ENCODE data around the gene AP5Z1. TPM values are rescaled to one million over a fixed set of nuclear protein-coding genes. Genes with fewer than 3 reads are reported as not detected.

The AP5Z1 gene
- total RNA-seq, 2 donors from 2014 or later = 20.2 to 23.4 TPM

- no peak overlapping the region for H3K4me3 ChIP-seq
- H3K27ac ChIP-seq = peak overlapping the region in 1 of 4 donors; percentile 1
- WGBS, 2 donors = 77 to 79% methylated on average over 11 of the region's 11 CpGs
- TF ChIP-seq CTCF (IDR thresholded peaks at IDR 0.05) (no peak), POLR2A (IDR thresholded peaks at IDR 0.05) (no peak)
- ATAC-seq (no peak), DNase-seq (no peak)
- no peaks in the 10 kb centered on the region for H3K36me3 ChIP-seq (replicated peaks in 1 of 2; ENCODE audit: insufficient read depth in 1 of 2, low read depth in 2 of 2)
- H3K9me3 ChIP-seq = no peaks in the 10 kb centered on the region
- no peaks in the 10 kb centered on the region for H3K27me3 ChIP-seq
- intact Hi-C loops (cut with DNase I) = loop anchor here (5.0 kb wide), 1 partner anchor 65 kb away; the partner anchor contains the start of gene FOXK1
- peaks cover 40% of the 10 kb centered on the region for H3K4me1 ChIP-seq
Observed at GRCh38 chr7:4747746-4748145, 27.7 kb upstream of the AP5Z1 start.

GRCh38 chr7:4748231-4748681, 27.2 kb upstream of the AP5Z1 start:
- H3K36me3 ChIP-seq (replicated peaks in 1 of 2; ENCODE audit: insufficient read depth in 1 of 2, low read depth in 2 of 2) = no peaks in the 10 kb centered on the region
- peak overlapping the region in 2 of 4 donors; percentile 1 to 15 for H3K27ac ChIP-seq
- no peaks in the 10 kb centered on the region for H3K27me3 ChIP-seq
- no peak for DNase-seq
- peaks cover 40% of the 10 kb centered on the region for H3K4me1 ChIP-seq
- no peak overlapping the region for H3K4me3 ChIP-seq
- WGBS, 2 donors = 73 to 89% methylated on average over 10 of the region's 10 CpGs
- intact Hi-C loops (cut with DNase I) = loop anchor here (5.0 kb wide), 1 partner anchor 66 kb away; the partner anchor contains the start of gene FOXK1
- TF ChIP-seq CTCF (IDR thresholded peaks at IDR 0.05) (no peak), POLR2A (IDR thresholded peaks at IDR 0.05) (no peak)
- H3K9me3 ChIP-seq = no peaks in the 10 kb centered on the region
- no peak for ATAC-seq

GRCh38 chr7:4749363-4749762, 26.1 kb upstream of the AP5Z1 start:
- Histone ChIP-seq H3K4me1 (peaks cover 37% of the 10 kb centered on the region), H3K9me3 (no peaks in the 10 kb centered on the region), H3K36me3 (replicated peaks in 1 of 2; ENCODE audit: insufficient read depth in 1 of 2, low read depth in 2 of 2) (no peaks in the 10 kb centered on the region), H3K4me3 (no peak overlapping the region), H3K27me3 (no peaks in the 10 kb centered on the region), H3K27ac (no peak overlapping the region)
- no peak for TF ChIP-seq CTCF (IDR thresholded peaks at IDR 0.05)
- no peak for TF ChIP-seq POLR2A (IDR thresholded peaks at IDR 0.05)
- no peak for ATAC-seq
- intact Hi-C loops (cut with DNase I) = loop anchor here (5.0 kb wide), 1 partner anchor 67 kb away; the partner anchor contains the start of gene FOXK1
- WGBS, 2 donors = 93 to 100% methylated on average over 2 to 14 of the region's 14 CpGs
- no peak for DNase-seq

- TF ChIP-seq POLR2A (IDR thresholded peaks at IDR 0.05) = no peak
- TF ChIP-seq CTCF (IDR thresholded peaks at IDR 0.05) = no peak
- Histone ChIP-seq H3K27me3 (no peaks in the 10 kb centered on the region), H3K36me3 (replicated peaks in 1 of 2; ENCODE audit: insufficient read depth in 1 of 2, low read depth in 2 of 2) (peaks cover 0 to 3% of the 10 kb centered on the region in 2 donors), H3K27ac (no peak overlapping the region), H3K4me3 (no peak overlapping the region), H3K4me1 (peaks cover 33% of the 10 kb centered on the region), H3K9me3 (no peaks in the 10 kb centered on the region)
- intact Hi-C loops (cut with DNase I) = loop anchor here (5.0 to 10.0 kb wide), 2 partner anchors 67 to 135 kb away; partner anchors contain the start of gene FOXK1
- ATAC-seq (no peak), DNase-seq (no peak)
- WGBS, 2 donors = 97 to 98% methylated on average over 8 to 15 of the region's 15 CpGs
Observed at GRCh38 chr7:4749798-4750197, 25.6 kb upstream of the AP5Z1 start.

Data from body of pancreas (tissue), 4 donors.